GM18951 (cell line): ENCODE results near the gene NCK1.
"Not testable (repeated sequence)": the region's sequence is repeated elsewhere in the genome, so short reads cannot be mapped to it uniquely, and the experiment has no call there.

Source experiments
- POLR2A ChIP-seq: IDR thresholded peaks from 4 replicates; pipeline ENCODE4 v1.6.1; 2011; ENCODE audit warnings: mild to moderate bottlenecking; ENCODE audit not compliant: insufficient read length, insufficient read depth; ENCODE audit errors: extremely low read depth
- in situ Hi-C: fragments of 300-500 bp; cut with MboI; formaldehyde crosslinking; loops from one replicate; pipeline ENCODE4 v1.12.0; 2022; ENCODE audit warnings: low sequenced_read_pairs, mixed read lengths, inconsistent platforms; ENCODE audit not compliant: unreplicated experiment

Gene NCK1

DNA sequence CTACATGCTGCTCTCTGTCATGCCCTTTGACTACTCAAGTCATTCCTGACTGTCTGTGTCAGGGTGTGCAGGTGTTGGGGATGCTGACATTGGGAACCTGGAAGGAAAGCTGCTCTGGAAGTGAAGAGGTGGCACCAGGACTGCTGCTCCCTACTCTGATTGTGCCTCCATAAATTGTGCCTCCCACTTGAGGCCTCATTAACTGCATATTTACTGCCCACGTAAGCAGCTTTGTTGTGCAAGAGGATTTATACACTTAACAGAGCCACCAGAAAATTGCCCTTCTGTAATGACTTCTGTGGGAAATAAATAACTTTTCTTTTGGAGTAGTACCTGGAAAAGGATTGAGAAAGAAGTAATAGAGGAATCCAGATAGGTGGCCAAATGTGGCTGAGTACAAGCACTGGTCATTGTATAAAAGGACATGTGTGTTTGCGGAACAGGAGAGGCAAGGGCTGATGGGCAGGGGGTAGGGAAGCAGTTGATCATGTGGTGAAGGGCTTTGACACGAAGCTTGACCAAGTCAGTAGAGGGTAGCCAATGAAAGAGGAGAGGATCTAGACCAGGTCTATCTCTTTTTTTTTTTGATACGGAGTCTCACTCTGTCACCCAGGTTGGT, 120.6 kb downstream of the NCK1 start:
- in situ Hi-C loops, result no loop called here
- no peak for TF ChIP-seq POLR2A

DNA sequence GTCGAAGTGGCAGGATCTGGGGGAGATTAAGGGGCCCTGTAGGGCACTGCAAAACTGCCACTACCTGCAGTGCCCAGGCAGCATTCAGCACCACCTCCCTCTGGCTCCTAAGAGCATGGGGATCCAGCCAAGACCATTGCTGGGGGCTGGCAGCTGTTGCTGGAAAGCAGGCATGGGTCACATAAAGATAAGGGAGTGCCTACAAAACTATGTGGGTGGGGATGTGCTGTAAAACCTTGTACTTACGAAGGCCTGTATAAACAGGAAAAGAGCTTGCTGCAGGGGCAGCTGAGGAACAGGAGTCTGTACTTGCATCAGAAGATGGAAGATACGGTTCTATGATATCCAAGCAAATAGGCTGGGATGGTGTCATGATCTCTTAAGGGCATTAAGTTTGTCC, 122.8 kb downstream of the NCK1 start:
- no peak for TF ChIP-seq POLR2A
- in situ Hi-C loops, result no loop called here

DNA sequence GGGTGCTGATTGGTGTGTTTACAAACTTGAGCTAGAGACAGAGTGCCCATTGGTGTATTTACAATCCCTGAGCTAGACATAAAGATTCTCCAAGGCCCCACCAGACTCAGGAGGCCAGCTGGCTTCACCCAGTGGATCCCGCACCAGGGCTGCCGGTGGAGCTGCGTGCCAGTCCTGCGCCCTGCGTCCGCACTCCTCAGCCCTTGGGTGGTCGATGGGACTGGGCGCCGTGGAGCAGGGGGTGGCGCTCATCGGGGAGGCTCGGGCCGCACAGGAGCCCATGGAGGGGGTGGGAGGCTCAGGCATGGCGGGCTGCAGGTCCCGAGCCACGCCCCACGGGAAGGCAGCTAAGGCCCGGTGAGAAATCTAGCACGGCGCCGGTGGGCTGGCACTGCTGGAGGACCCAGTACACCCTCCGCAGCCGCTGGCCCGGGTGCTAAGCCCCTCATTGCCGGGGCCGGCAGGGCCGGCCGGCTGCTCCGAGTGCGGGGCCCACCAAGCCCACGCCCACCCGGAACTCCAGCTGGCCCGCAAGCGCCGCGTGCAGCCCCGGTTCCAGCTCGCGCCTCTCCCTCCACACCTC, 125.5 kb downstream of the NCK1 start:
- in situ Hi-C loops, result not testable (repeated sequence)

DNA sequence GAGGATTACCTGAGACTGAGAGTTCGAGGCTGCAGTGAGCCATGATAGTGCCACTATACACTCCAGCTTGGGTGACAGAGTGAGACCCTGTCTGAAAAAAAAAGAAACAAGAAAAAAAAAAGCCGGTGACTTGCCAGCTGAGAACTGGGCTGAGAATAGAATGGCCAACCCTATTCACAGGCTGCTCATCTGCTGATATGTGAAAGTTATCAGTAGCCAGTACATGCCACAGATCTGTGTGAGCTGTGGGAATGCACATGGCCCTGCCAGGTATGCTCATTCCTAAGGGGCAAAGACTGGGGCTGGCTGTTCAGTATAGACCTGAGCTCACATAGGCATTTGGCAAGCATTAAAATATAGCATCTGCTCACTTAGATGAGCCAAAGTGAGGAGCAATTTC, 126.6 kb downstream of the NCK1 start:
- no peak for TF ChIP-seq POLR2A
- in situ Hi-C loops, result no loop called here

DNA sequence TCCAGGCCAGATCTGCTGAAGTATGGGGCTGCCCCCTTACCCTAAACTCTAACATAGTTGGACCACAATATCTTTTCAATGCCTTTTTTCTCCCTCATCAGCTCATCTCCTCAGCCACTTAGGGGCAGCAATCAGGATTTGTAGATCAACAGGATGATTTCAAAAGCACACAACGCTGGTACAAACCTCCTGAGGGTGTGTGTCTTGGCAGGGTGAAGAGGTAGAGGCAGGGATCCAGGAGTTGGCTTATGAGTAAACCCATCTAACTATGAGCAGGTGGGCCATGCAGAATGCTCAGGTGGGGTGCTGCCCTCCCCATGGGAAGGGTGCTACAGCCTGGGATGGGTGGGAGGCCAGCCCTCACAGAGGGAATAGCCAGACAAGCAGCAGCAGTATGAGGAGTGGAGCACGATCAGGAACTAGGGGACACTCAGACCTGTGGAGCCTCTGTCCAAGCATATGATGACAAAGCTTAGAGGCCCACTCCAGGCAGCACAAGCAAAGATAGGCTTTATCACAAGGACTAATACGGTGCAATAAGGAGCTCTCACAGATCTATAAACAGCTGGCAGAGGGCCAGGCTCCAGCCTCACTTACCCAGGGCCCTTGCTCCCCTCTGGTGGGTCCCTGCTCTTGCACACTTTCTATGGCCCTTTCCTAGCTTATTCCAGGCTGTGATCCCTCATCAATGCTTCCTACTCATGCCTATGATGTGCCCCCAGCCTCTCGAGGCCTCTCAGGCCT, 127.9 kb downstream of the NCK1 start:
- in situ Hi-C loops, result no loop called here

DNA sequence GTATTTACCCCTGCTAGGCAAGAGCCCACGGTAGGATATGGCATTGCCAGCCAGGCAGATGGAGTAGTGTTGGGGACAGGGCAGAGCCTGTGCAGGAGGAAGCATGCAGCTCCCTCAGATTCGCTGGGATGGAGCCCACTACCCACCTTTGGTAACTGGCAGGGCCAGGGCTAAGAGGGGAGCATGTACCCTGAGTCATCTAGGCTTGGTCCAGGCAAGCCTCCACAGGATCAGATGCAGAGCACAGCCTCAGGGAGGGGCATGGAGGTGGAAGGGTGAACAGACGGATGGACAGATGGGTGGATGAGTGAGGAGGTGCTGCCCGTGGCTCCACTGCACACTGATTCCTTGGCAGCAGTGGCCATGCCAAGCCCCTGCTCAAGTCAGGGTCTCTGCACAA, 128.8 kb downstream of the NCK1 start:
- no peak for TF ChIP-seq POLR2A
- in situ Hi-C loops, result no loop called here

More for the DNA sequence above, 127.9 kb downstream of the NCK1 start:
- TF ChIP-seq POLR2A, result no peak

DNA sequence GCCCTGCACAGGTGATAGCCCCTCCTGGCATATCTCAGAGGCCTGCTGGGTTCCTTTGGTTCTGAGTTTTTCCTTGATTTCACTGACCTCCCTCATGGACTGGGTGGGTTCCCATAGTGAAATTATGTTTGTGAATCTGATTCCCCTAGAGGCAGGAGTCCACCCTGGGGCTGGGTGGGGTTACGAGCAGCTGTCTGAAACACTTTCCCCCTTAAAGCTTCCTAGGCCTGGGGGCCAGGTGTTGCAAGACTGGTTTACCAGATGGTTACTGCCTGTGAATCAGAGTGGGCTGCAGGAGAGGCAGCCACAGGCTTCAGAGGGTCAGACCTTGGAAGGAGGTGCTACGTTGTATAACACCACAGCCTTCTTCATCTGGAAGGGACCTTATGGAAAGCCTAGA, 130.1 kb downstream of the NCK1 start:
- in situ Hi-C loops, result no loop called here
- no peak for TF ChIP-seq POLR2A

DNA sequence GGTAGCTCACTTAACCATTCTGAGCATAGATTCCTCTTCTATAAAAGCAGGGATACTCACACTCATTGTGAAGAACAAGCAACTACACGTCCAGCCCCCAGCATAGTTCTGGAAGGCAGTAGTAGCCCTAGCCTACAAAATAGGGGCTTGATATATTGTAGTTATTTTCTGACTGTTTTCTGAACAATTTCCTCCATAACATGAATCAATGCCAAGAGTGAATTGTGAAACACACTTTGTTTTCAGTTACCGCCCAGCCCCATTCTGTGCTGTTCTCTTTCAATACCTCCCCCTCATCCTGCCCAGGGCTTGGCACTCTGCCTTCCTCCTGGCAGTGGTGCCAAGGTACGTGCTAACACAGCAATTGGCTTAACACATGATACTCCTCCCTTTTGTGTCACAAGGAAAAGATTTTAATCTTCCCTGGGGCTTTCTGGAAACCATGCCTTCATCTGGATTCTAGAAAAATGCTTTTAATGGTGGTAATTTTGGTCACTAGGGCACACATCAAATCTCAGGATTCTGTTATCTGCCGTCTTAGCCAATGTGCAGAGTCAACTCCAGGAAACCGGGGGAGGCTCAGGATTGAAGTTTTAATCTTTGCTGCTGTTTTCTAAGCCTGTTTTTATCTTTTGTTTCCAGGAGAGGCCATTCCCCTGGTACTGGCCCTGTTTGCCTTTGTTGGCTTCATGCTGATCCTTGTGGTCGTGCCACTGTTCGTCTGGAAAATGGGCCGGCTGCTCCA, 132.9 kb downstream of the NCK1 start:
- in situ Hi-C loops, result no loop called here
- TF ChIP-seq POLR2A, result no peak

DNA sequence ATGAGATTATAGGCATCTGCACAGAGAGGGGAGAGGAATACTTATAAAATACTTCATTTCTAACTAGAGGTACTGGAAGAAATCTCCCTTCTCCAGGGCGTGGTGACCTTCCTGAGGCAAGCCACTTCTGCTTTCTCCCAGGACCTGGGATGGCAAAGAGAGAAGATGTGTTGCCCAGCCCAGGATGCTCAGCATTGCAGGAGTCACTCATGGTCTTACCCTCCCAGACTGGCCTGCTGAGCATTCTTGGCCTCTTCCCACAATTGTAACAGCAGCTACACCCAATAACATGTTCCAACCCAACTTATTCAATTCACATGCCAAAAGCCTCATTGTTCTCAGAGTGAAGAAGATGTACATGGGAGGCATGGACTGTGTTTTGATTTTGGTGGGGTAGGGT, 133.6 kb downstream of the NCK1 start:
- TF ChIP-seq POLR2A, result no peak
- in situ Hi-C loops, result no loop called here
